Gastroesophageal sphincter (tissue), 4 donors: ENCODE data around the gene PNMT. TPM values are rescaled to one million over a fixed set of nuclear protein-coding genes. Genes with fewer than 3 reads are reported as not detected.

ENCODE experiments used
- total RNA-seq, 4 donors: library from RNA; depleted of rRNA; stranded (reverse); fragments of >200 nt; gene quantifications; one replicate each; pipeline ENCODE4 v1.1.0, GENCODE V29; 2016

The PNMT gene
- total RNA-seq, 4 donors from 2014 or later: 6.7 to 11.7 (median 7.5) TPM

Other genes with a start within 250 kb of the PNMT start
- gene MED1, start 217.2 kb upstream of the PNMT start, total RNA-seq: 10 to 100 TPM; 19.9 to 31.1 (median 25.1) TPM
- gene CDK12, start 207.0 kb upstream of the PNMT start, total RNA-seq: 10 to 100 TPM; 29.9 to 47.3 (median 38.2) TPM
- gene NEUROD2, start 60.5 kb upstream of the PNMT start, total RNA-seq: not detected
- gene PPP1R1B, start 41.5 kb upstream of the PNMT start, total RNA-seq: 10 to 100 TPM in 1 of 4 donors, 1 to 10 TPM in 3; 2.7 to 12.2 (median 8.6) TPM
- 10 to 100 TPM; 24.5 to 41.4 (median 27.5) TPM for gene STARD3, start 31.3 kb upstream of the PNMT start, total RNA-seq
- 1 to 10 TPM in 3 of 4 donors, under 1 TPM in 1; 0.25 to 3.6 (median 1.5) TPM for gene TCAP, start 3.1 kb upstream of the PNMT start, total RNA-seq
- gene PGAP3, start 19.6 kb downstream of the PNMT start, total RNA-seq: 10 to 100 TPM in 3 of 4 donors, 1 to 10 TPM in 1; 9.9 to 13.6 (median 11.1) TPM
- gene ERBB2, start 31.6 kb downstream of the PNMT start, total RNA-seq: 10 to 100 TPM; 43.3 to 60.8 (median 48.2) TPM
- gene MIEN1, start 62.1 kb downstream of the PNMT start, total RNA-seq: 10 to 100 TPM; 39.4 to 72.4 (median 45.2) TPM
- 1 to 10 TPM in 1 of 4 donors, under 1 TPM in 1, not detected in 2; 0.85 to 5.8 TPM for gene GRB7, start 69.5 kb downstream of the PNMT start, total RNA-seq
- gene IKZF3, start 195.9 kb downstream of the PNMT start, total RNA-seq: 1 to 10 TPM in 2 of 4 donors, under 1 TPM in 2; 0.62 to 1.5 (median 0.95) TPM
- gene ZPBP2, start 199.7 kb downstream of the PNMT start, total RNA-seq: not detected